ENCODE results near the gene DDN. TPM values are rescaled to one million over a fixed set of nuclear protein-coding genes. Genes with fewer than 3 reads are reported as not detected.

The DDN gene
- total RNA-seq: under 0.01 TPM in 1 of 2 replicates, not detected in the other

GRCh38 chr12:48999371-49000131 is at the start of gene DDN:
DDN (minus strand) TSS chr12:48999375; CDS start chr12:48999287, 88 bp downstream.

GRCh38 chr12:49018261-49019119 is 19.3 kb upstream of the DDN start, which contains the start of gene PRKAG1:
PRKAG1 (minus strand) TSS chr12:49018776; CDS start chr12:49018740, 36 bp downstream.

GRCh38 chr12:48978291-48978740 is 20.9 kb downstream of the DDN start, which contains the start of gene WNT1:
WNT1 (plus strand) TSS chr12:48978322; CDS start chr12:48978651, 329 bp downstream.

GRCh38 chr12:48957141-48958048 is 41.8 kb downstream of the DDN start, which contains the start of gene ARF3:
ARF3 (minus strand) TSS chr12:48957487; CDS start chr12:48941095, 16,392 bp downstream.

Other genes with a start within 250 kb of the DDN start
- 16.9 and 19.7 TPM in 2 replicates for gene ADCY6, start 210.3 kb downstream of the DDN start, total RNA-seq
- gene CACNB3, start 180.9 kb downstream of the DDN start, total RNA-seq: 9.0 and 19.5 TPM in 2 replicates
- gene DDX23, start 147.2 kb downstream of the DDN start, total RNA-seq: 73.7 and 74.7 TPM in 2 replicates
- gene RND1, start 133.5 kb downstream of the DDN start, total RNA-seq: 4.1 and 5.3 TPM in 2 replicates
- 25.8 and 28.5 TPM in 2 replicates for gene FKBP11, start 73.9 kb downstream of the DDN start, total RNA-seq
- 109 and 119 TPM in 2 replicates for gene ARF3, start 41.9 kb downstream of the DDN start, total RNA-seq
- gene WNT10B, start 27.6 kb downstream of the DDN start, total RNA-seq: not detected in 2 replicates
- not detected in 2 replicates for gene WNT1, start 21.1 kb downstream of the DDN start, total RNA-seq
- 39.6 and 41.2 TPM in 2 replicates for gene PRKAG1, start 19.4 kb upstream of the DDN start, total RNA-seq
- 15.9 and 39.8 TPM in 2 replicates for gene KMT2D, start 61.4 kb upstream of the DDN start, total RNA-seq
- 5.4 and 6.9 TPM in 2 replicates for gene RHEBL1, start 70.6 kb upstream of the DDN start, total RNA-seq
- gene DHH, start 95.4 kb upstream of the DDN start, total RNA-seq: 3.5 and 4.4 TPM in 2 replicates
- 32.2 and 51.6 TPM in 2 replicates for gene LMBR1L, start 111.5 kb upstream of the DDN start, total RNA-seq
- 3,914 and 4,040 TPM in 2 replicates for gene TUBA1B, start 132.0 kb upstream of the DDN start, total RNA-seq
- gene TUBA1A, start 189.7 kb upstream of the DDN start, total RNA-seq: 773 and 887 TPM in 2 replicates